Measurements from ENCODE around the gene IHH. TPM values are rescaled to one million over a fixed set of nuclear protein-coding genes. Genes with fewer than 3 reads are reported as not detected.

IHH gene
- polyA plus RNA-seq, 1 experiment: not detected

DNA sequence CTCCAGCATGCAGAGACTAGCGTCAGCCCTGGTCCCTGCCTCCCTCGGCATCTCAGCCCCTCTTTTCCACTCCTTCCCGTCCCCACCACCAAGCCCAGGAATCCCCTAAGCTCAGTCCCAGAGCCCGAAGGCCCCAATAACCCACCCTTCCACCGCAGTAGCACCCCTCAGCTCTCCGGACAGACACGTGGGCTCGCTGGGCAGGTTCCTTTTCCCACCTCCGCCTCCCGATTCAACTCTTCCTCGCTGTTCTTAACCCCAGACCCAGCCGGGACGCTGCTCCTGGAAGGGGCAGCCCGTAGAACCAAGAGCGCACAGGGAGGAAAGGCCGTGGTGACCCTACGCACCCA, 1.4 kb downstream of the IHH start:
- Histone ChIP-seq H3K27me3 (ENCODE audit: control insufficient read depth, insufficient read depth, low read length) (peaks cover 84% of the 10 kb centered on the region), H3K27ac (ENCODE audit: low read depth, low read length) (no peak overlapping the region), H3K9me3 (ENCODE audit: control insufficient read depth, insufficient read depth, low read length) (no peaks in the 10 kb centered on the region; the same call in 1 of the 2 replicates), H3K4me3 (ENCODE audit: low read depth, low read length) (no peak overlapping the region)
- TF ChIP-seq, protein P1, sequence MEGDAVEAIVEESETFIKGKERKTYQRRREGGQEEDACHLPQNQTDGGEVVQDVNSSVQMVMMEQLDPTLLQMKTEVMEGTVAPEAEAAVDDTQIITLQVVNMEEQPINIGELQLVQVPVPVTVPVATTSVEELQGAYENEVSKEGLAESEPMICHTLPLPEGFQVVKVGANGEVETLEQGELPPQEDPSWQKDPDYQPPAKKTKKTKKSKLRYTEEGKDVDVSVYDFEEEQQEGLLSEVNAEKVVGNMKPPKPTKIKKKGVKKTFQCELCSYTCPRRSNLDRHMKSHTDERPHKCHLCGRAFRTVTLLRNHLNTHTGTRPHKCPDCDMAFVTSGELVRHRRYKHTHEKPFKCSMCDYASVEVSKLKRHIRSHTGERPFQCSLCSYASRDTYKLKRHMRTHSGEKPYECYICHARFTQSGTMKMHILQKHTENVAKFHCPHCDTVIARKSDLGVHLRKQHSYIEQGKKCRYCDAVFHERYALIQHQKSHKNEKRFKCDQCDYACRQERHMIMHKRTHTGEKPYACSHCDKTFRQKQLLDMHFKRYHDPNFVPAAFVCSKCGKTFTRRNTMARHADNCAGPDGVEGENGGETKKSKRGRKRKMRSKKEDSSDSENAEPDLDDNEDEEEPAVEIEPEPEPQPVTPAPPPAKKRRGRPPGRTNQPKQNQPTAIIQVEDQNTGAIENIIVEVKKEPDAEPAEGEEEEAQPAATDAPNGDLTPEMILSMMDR (IDR thresholded peaks at IDR 0.05; ENCODE audit: low read depth, low read length): no peak
- CTCF ChIA-PET: interaction anchor here (0.9 to 11.6 kb wide), 11 partner anchors 12 to 236 kb away, joined by 3 to 180 read pairs (median 10); no protein-coding TSS in a partner anchor
- POLR2A ChIA-PET: interaction anchor here (2.2 kb wide), 1 partner anchor 60 kb away, joined by 5 read pairs; no protein-coding TSS in a partner anchor
- DNase-seq (ENCODE audit: low read depth, low spot score): no peak

DNA sequence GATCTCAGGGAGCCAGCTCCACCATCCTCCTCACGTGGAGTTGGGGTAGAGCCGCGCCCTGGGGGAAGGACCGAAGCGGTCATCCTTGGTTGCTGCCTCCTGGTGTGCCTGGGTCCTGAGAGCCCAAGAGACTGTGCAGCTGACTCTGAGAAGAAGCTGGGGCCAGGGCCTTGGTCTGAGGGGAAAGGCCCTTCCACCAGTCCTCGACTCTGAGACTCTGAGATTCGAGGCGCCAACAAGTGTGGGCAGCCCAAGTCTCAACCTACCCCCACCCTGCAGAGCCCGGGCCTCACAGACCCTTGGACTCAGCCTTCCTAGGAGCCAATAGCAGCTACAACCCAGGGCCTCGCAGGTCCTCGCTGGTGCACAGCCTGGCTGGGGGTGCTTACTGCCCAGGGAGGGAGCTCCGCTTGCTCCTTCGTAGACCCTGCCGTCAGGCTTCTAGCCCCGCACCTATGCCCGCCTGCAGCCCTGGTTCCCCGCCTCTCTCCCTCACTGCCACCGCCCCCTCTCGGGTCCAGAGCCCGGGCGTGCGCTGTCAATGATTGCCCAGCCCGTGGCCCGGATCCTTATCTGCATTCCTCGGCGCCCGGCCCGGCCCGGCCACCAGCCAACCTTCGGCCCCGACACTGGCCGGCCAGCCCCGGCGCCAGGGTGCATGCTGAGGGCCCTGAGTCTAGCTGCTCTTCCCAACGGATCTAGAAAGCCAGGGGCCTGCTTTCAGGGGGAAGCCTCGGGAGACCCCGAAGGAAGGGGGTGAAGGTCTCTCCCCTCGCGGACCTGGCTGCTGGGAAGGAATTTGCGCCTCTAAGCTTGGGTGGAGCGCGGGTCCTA, 2.0 kb downstream of the IHH start:
- ChIA-PET POLR2A (interaction anchor here (2.2 kb wide), 1 partner anchor 60 kb away, joined by 5 read pairs; no protein-coding TSS in a partner anchor), CTCF (interaction anchor here (0.6 to 11.6 kb wide), 31 partner anchors 8 to 388 kb away, joined by 3 to 180 read pairs (median 4); no protein-coding TSS in a partner anchor)
- no peaks in the 10 kb centered on the region; the same call in 1 of the 2 replicates for H3K9me3 ChIP-seq (ENCODE audit: control insufficient read depth, insufficient read depth, low read length)
- H3K4me3 ChIP-seq (ENCODE audit: low read depth, low read length): no peak overlapping the region
- TF ChIP-seq, protein P1 (IDR thresholded peaks at IDR 0.05; ENCODE audit: low read depth, low read length): no peak
- H3K27me3 ChIP-seq (ENCODE audit: control insufficient read depth, insufficient read depth, low read length): peaks cover 87% of the 10 kb centered on the region
- DNase-seq (ENCODE audit: low read depth, low spot score): no peak
- H3K27ac ChIP-seq (ENCODE audit: low read depth, low read length): no peak overlapping the region

DNA sequence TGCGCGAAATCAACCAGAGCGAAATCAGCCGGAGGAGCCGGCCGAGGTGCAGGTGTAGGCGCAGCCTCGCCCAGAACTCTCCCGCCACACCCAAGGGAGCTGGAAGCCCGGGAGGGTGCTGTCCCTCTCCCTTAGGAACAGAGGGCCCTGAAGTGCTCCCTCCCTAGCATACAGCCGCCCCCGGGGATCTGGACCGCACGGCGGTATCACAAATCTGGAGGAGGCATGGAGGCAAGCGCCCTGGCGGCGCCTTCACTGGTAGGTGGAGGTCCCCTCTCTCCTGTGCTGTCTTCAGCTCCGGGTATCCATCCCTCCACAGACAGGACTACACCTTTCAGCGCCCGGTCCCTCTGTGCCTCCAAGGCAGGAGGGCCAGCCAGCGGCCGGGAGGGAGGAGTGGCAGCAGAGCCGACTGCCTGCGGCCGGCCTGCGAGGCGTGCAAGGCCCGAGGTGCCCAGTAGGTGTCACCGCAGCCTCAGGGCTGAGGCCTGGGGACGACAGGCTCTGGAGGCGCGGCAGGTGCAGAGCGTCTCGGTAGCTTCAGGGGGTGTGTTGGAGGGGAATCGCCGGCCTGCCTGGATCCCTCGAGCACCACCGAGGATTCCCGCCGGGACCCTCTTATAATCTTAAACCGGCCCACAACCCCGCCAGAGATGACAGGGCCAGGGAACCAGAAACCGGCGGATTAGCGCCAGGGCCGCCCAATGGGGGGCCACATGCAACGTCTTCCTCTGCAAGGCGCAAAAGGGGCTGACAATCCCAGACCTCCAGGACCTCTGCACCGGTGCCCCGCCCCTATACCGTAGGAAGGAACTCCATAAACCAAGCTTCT, 2.8 kb downstream of the IHH start:
- POLR2A ChIA-PET: interaction anchor here (2.2 kb wide), 1 partner anchor 61 kb away, joined by 5 read pairs; no protein-coding TSS in a partner anchor
- TF ChIP-seq, protein P1 (IDR thresholded peaks at IDR 0.05; ENCODE audit: low read depth, low read length): peak; percentile 89
- Histone ChIP-seq H3K27ac (ENCODE audit: low read depth, low read length) (no peak overlapping the region), H3K27me3 (ENCODE audit: control insufficient read depth, insufficient read depth, low read length) (peaks cover 78% of the 10 kb centered on the region), H3K4me3 (ENCODE audit: low read depth, low read length) (peak overlapping the region; percentile 13; the same call in 1 of the 2 replicates), H3K9me3 (ENCODE audit: control insufficient read depth, insufficient read depth, low read length) (no peaks in the 10 kb centered on the region; the same call in 1 of the 2 replicates)
- DNase-seq (ENCODE audit: low read depth, low spot score): no peak
- CTCF ChIA-PET: interaction anchor here (0.6 to 11.6 kb wide), 38 partner anchors 8 to 389 kb away, joined by 3 to 180 read pairs (median 3); no protein-coding TSS in a partner anchor

DNA sequence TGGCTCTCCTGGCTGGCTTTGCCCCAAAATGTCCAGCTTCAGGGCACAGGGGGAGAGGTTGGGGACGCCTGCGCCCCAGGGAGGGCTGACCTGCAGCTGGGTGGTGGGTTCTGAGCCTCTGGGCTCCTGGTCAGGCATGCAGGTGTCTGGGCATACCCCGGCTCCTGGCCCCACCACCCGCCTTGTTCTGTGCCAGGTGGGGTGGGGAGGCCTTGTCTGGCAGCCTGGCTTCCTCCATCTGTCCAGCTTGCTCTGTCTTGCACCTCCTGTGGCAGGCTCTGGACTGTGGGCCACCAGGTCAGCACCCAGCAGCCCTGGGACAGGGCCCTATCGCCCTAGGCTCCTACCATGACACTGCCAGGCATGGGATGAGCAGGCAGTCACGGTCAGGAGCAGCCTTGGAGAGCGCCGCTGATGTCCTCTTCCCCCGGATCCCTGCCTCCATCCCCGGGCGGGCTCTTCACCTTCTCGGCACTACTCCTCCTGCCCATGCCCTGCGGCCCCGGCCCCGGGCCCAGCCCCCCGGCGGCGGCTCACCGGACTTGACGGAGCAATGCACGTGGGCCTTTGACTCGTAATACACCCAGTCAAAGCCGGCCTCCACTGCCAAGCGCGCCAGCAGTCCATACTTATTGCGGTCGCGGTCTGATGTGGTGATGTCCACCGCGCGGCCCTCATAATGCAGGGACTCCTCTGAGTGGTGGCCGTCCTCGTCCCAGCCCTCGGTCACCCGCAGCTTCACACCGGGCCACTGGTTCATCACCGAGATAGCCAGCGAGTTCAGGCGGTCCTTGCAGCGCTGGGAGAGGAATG, 3.6 kb downstream of the IHH start:
- Histone ChIP-seq H3K4me3 (ENCODE audit: low read depth, low read length) (no peak overlapping the region), H3K9me3 (ENCODE audit: control insufficient read depth, insufficient read depth, low read length) (no peaks in the 10 kb centered on the region; the same call in 1 of the 2 replicates), H3K27ac (ENCODE audit: low read depth, low read length) (no peak overlapping the region), H3K27me3 (ENCODE audit: control insufficient read depth, insufficient read depth, low read length) (peaks cover 73% of the 10 kb centered on the region)
- DNase-seq (ENCODE audit: low read depth, low spot score): no peak
- TF ChIP-seq, protein P1 (IDR thresholded peaks at IDR 0.05; ENCODE audit: low read depth, low read length): no peak
- ChIA-PET POLR2A (no interaction called here), CTCF (interaction anchor here (0.6 to 11.6 kb wide), 20 partner anchors 14 to 238 kb away, joined by 3 to 180 read pairs (median 5); no protein-coding TSS in a partner anchor)

Measured in AG04450 (cell line).